HG03045 (cell line): ENCODE data around the gene COMT.

Experiments used
- ATAC-seq: cut with Tn5 transposase; IDR thresholded peaks from one replicate; pipeline ENCODE4 v1.9.1; 2021; ENCODE audit warnings: mild to moderate bottlenecking, moderate library complexity; ENCODE audit not compliant: unreplicated experiment

Gene COMT

GRCh38 chr22:19992481-19992911 is 50.9 kb downstream of the COMT start:
- no peak for ATAC-seq

GRCh38 chr22:19992921-19993355 is 51.4 kb downstream of the COMT start:
- ATAC-seq = no peak

- no peak for ATAC-seq
Measured at GRCh38 chr22:19993926-19994325, 52.4 kb downstream of the COMT start.

- no peak for ATAC-seq
Measured at GRCh38 chr22:19994851-19995610, 53.5 kb downstream of the COMT start.

- ATAC-seq = no peak
Measured at GRCh38 chr22:19995611-19996339, 54.2 kb downstream of the COMT start.

- ATAC-seq = no peak
Measured at GRCh38 chr22:19996694-19997384, 55.3 kb downstream of the COMT start.

GRCh38 chr22:19997561-19998231 is 56.1 kb downstream of the COMT start:
- no peak for ATAC-seq

GRCh38 chr22:19998232-19998951 is 56.8 kb downstream of the COMT start:
- no peak for ATAC-seq

GRCh38 chr22:19998991-19999820 is 57.6 kb downstream of the COMT start:
- ATAC-seq = no peak

GRCh38 chr22:20000246-20001081 is 58.9 kb downstream of the COMT start:
- ATAC-seq = no peak

GRCh38 chr22:20001082-20001638 is 59.6 kb downstream of the COMT start:
- ATAC-seq = no peak

GRCh38 chr22:20002128-20002527 is 60.6 kb downstream of the COMT start:
- no peak for ATAC-seq

GRCh38 chr22:20002636-20003035 is 61.1 kb downstream of the COMT start:
- no peak for ATAC-seq

- no peak for ATAC-seq
Measured at GRCh38 chr22:20003304-20003703, 61.7 kb downstream of the COMT start.

GRCh38 chr22:20004464-20004863 is 62.9 kb downstream of the COMT start:
- ATAC-seq = no peak

GRCh38 chr22:20008221-20008995 is 66.8 kb downstream of the COMT start:
- no peak for ATAC-seq

GRCh38 chr22:20009018-20009491 is 67.5 kb downstream of the COMT start:
- no peak for ATAC-seq
